ENCODE results near the gene PAX6.

DNA sequence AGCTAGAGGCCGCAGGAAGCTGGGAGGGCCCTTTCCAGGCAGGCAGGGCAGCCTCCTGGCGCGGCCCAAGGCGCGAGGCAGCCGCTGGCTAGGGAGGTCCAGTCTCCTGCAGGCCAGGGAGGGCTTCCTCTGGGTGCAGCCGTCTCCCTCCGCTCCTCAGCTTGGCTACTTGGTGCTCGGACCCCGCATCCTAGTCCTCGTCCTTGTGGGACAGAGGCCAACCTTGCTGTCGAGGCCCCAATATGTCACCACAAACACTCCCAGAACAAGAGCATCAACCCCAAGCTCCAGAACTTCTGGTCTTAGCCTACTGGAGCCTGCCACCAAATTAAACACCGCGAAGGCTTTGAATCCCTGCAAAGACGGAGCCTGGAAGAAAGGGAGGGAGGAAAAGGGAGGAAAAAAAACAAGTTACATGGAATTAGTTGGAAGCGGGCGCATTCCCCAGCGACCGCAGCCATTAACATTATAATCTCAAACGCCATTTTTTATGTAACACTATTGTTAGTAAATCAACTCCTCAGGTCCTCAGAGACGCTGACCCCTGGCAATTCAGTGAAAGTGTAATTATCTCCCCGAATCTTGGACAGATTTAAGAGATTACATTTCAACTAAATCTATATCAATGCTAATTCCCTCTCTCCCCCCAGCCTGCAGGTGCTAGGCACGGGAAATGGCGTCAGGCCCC, 12.7 kb upstream of the PAX6 start:
- TF ChIP-seq POLR2A (IDR thresholded peaks at IDR 0.05) (no peak), EP300 (IDR thresholded peaks at IDR 0.05) (no peak), POLR2AphosphoS5 (IDR thresholded peaks at IDR 0.05) (no peak)
- TF ChIP-seq, protein P1, sequence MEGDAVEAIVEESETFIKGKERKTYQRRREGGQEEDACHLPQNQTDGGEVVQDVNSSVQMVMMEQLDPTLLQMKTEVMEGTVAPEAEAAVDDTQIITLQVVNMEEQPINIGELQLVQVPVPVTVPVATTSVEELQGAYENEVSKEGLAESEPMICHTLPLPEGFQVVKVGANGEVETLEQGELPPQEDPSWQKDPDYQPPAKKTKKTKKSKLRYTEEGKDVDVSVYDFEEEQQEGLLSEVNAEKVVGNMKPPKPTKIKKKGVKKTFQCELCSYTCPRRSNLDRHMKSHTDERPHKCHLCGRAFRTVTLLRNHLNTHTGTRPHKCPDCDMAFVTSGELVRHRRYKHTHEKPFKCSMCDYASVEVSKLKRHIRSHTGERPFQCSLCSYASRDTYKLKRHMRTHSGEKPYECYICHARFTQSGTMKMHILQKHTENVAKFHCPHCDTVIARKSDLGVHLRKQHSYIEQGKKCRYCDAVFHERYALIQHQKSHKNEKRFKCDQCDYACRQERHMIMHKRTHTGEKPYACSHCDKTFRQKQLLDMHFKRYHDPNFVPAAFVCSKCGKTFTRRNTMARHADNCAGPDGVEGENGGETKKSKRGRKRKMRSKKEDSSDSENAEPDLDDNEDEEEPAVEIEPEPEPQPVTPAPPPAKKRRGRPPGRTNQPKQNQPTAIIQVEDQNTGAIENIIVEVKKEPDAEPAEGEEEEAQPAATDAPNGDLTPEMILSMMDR (IDR thresholded peaks at IDR 0.05), result no peak
